ENCODE measurements around the gene TGM3.
A peak's percentile ranks its signal among the peaks of the same experiment; 100 is the strongest.

TGM3 gene

GRCh38 chr20:2330090-2330695 lies 34.4 kb downstream of the TGM3 start:
- no peak overlapping the region for H3K4me3 ChIP-seq

GRCh38 chr20:2331106-2331505 lies 35.3 kb downstream of the TGM3 start:
- H3K4me3 ChIP-seq: no peak overlapping the region

More at GRCh38 chr20:2330090-2330695, 34.4 kb downstream of the TGM3 start:
- H3K27ac ChIP-seq: peak overlapping the region in 2 of 21 experiments; percentile 30 to 32

GRCh38 chr20:2331901-2332565 lies 36.2 kb downstream of the TGM3 start:
- no peak overlapping the region for H3K4me3 ChIP-seq
- no peak overlapping the region for H3K27ac ChIP-seq

More at GRCh38 chr20:2331106-2331505, 35.3 kb downstream of the TGM3 start:
- H3K27ac ChIP-seq: no peak overlapping the region

GRCh38 chr20:2332711-2333110 lies 36.9 kb downstream of the TGM3 start:
- Histone ChIP-seq H3K27ac (no peak overlapping the region), H3K4me3 (no peak overlapping the region)

- no peak overlapping the region for H3K27ac ChIP-seq
- H3K4me3 ChIP-seq: no peak overlapping the region
Observed at GRCh38 chr20:2333821-2334220, 38.0 kb downstream of the TGM3 start.

- Histone ChIP-seq H3K4me3 (no peak overlapping the region), H3K27ac (no peak overlapping the region)
Observed at GRCh38 chr20:2335096-2335870, 39.5 kb downstream of the TGM3 start.

GRCh38 chr20:2336471-2336870 lies 40.7 kb downstream of the TGM3 start:
- H3K27ac ChIP-seq: no peak overlapping the region
- H3K4me3 ChIP-seq: no peak overlapping the region

GRCh38 chr20:2337142-2337541 lies 41.3 kb downstream of the TGM3 start:
- H3K4me3 ChIP-seq: no peak overlapping the region
- no peak overlapping the region for H3K27ac ChIP-seq

- no peak overlapping the region for H3K27ac ChIP-seq
- H3K4me3 ChIP-seq: no peak overlapping the region
Observed at GRCh38 chr20:2338411-2339066, 42.7 kb downstream of the TGM3 start.

GRCh38 chr20:2340136-2340535 lies 44.3 kb downstream of the TGM3 start:
- no peak overlapping the region for H3K27ac ChIP-seq
- no peak overlapping the region for H3K4me3 ChIP-seq

GRCh38 chr20:2340823-2341222 lies 45.0 kb downstream of the TGM3 start:
- no peak overlapping the region for H3K4me3 ChIP-seq

GRCh38 chr20:2341336-2341735 lies 45.5 kb downstream of the TGM3 start:
- Histone ChIP-seq H3K4me3 (no peak overlapping the region), H3K27ac (no peak overlapping the region)

More at GRCh38 chr20:2340823-2341222, 45.0 kb downstream of the TGM3 start:
- no peak overlapping the region for H3K27ac ChIP-seq

- Histone ChIP-seq H3K27ac (no peak overlapping the region), H3K4me3 (no peak overlapping the region)
Observed at GRCh38 chr20:2342243-2342642, 46.4 kb downstream of the TGM3 start.

GRCh38 chr20:2346188-2346587 lies 50.4 kb downstream of the TGM3 start:
- H3K27ac ChIP-seq: no peak overlapping the region
- no peak overlapping the region for H3K4me3 ChIP-seq

- H3K4me3 ChIP-seq: no peak overlapping the region
- H3K27ac ChIP-seq: no peak overlapping the region
Observed at GRCh38 chr20:2348336-2348735, 52.5 kb downstream of the TGM3 start.

GRCh38 chr20:2349801-2350200 lies 54.0 kb downstream of the TGM3 start:
- H3K4me3 ChIP-seq: no peak overlapping the region
- no peak overlapping the region for H3K27ac ChIP-seq

GRCh38 chr20:2350606-2351005 lies 54.8 kb downstream of the TGM3 start:
- H3K27ac ChIP-seq: no peak overlapping the region
- H3K4me3 ChIP-seq: no peak overlapping the region

GRCh38 chr20:2353231-2353630 lies 57.4 kb downstream of the TGM3 start:
- Histone ChIP-seq H3K4me3 (no peak overlapping the region), H3K27ac (no peak overlapping the region)

GRCh38 chr20:2357114-2357513 lies 61.3 kb downstream of the TGM3 start:
- H3K4me3 ChIP-seq: no peak overlapping the region
- no peak overlapping the region for H3K27ac ChIP-seq

- no peak overlapping the region for H3K27ac ChIP-seq
- H3K4me3 ChIP-seq: no peak overlapping the region
Observed at GRCh38 chr20:2358006-2358405, 62.2 kb downstream of the TGM3 start.

All from skin epidermis (tissue), 12 donors.